K562 (cell line): Measurements from ENCODE around the gene CERS1. TPM values are rescaled to one million over a fixed set of nuclear protein-coding genes. Genes with fewer than 3 reads are reported as not detected.
A peak's percentile ranks its signal among the peaks of the same experiment; 100 is the strongest.

ENCODE experiments used
- MCM7 ChIP-seq, 2 experiments: fragments of 450-650 bp; IDR thresholded peaks; 2 replicates each; pipeline ENCODE4 v1.6.1; 2016 to 2018
- SAP30 ChIP-seq: fragments of 200-600 bp; sonication (generic); IDR thresholded peaks from 2 replicates; pipeline ENCODE4 v1.6.1; 2012; ENCODE audit warnings: borderline replicate concordance, low read depth, mild to moderate bottlenecking, moderate library complexity, low read length, control low read depth, inconsistent platforms; ENCODE audit not compliant: insufficient read depth, poor library complexity, severe bottlenecking
- TAL1 ChIP-seq: fragments of 450-650 bp; IDR thresholded peaks from 2 replicates; pipeline ENCODE4 v1.6.1; 2016; ENCODE audit warnings: mild to moderate bottlenecking
- ZNF408 ChIP-seq: fragments of 250-450 bp; sonication (Bioruptor Pico); IDR thresholded peaks from 2 replicates; pipeline ENCODE4 v1.4.0; 2020; ENCODE audit warnings: low read depth, mild to moderate bottlenecking, moderate library complexity
- polyA plus RNA-seq, 8 experiments: library from polyadenylated mRNA; depleted of rRNA in 4 of 8; stranded (reverse) in 5 of 8; unstranded in 3 of 8; fragments of >200 nt; fragmentation: Nextera tagmentation in 2 of 8; fragmentation: Illumina TruSeq in 1 of 8; extraction: Ambion mirVana in 2 of 8; extraction: Trizol in 1 of 8; gene quantifications; 2 replicates each; pipeline versions ENCODE4 v1.2.1 to v1.2.3, GENCODE V29; 2011 to 2014; ENCODE audit warnings: inconsistent platforms in 1 of 8, missing spikeins in 1 of 8
- total RNA-seq, 7 experiments: library from RNA; depleted of rRNA in 6 of 7; stranded (reverse); fragments of >200 nt in 6 of 7; fragmentation: Illumina TruSeq in 2 of 7; extraction: Trizol in 2 of 7; gene quantifications; 2 replicates each; pipeline versions ENCODE4 v1.2.1 to v1.2.3, GENCODE V29; 2011 to 2021; ENCODE audit warnings: low replicate concordance in 1 of 7
- TF ChIP-seq, protein P1 (sequence below): sonication (generic); formaldehyde crosslinking; IDR thresholded peaks from 2 replicates; pipeline ENCODE4 v1.8.0; 2023; ENCODE audit warnings: missing genetic modification reagents, mild to moderate bottlenecking, borderline replicate concordance
- TF ChIP-seq, protein P2 (sequence below): fragments of 250-450 bp; sonication (Bioruptor Pico); IDR thresholded peaks from 2 replicates; pipeline ENCODE4 v1.4.0; 2020; ENCODE audit warnings: mild to moderate bottlenecking, moderate library complexity, borderline replicate concordance
- TF ChIP-seq, protein P3 (sequence below): fragments of 200-800 bp; sonication (Bioruptor generic); IDR thresholded peaks from 2 replicates; pipeline ENCODE4 v1.6.1; 2017; ENCODE audit warnings: missing genetic modification characterization, missing compliant biosample characterization
- TF ChIP-seq, protein P4 (sequence below): fragments of 450-650 bp; IDR thresholded peaks from 2 replicates; pipeline ENCODE4 v1.6.1; 2016
- TF ChIP-seq, protein P5 (sequence below): fragments of 200-800 bp; sonication (Bioruptor generic); IDR thresholded peaks from 2 replicates; pipeline ENCODE4 v1.6.1; 2016; ENCODE audit warnings: missing genetic modification characterization, missing compliant biosample characterization

CERS1 gene
- total and polyA plus RNA-seq, 9 of the 15 experiments (the other 6 are each of a cell fraction or from before 2014, with no cell fraction given) = 0.33 to 1.5 (median 0.86) TPM; not detected in 2

DNA sequence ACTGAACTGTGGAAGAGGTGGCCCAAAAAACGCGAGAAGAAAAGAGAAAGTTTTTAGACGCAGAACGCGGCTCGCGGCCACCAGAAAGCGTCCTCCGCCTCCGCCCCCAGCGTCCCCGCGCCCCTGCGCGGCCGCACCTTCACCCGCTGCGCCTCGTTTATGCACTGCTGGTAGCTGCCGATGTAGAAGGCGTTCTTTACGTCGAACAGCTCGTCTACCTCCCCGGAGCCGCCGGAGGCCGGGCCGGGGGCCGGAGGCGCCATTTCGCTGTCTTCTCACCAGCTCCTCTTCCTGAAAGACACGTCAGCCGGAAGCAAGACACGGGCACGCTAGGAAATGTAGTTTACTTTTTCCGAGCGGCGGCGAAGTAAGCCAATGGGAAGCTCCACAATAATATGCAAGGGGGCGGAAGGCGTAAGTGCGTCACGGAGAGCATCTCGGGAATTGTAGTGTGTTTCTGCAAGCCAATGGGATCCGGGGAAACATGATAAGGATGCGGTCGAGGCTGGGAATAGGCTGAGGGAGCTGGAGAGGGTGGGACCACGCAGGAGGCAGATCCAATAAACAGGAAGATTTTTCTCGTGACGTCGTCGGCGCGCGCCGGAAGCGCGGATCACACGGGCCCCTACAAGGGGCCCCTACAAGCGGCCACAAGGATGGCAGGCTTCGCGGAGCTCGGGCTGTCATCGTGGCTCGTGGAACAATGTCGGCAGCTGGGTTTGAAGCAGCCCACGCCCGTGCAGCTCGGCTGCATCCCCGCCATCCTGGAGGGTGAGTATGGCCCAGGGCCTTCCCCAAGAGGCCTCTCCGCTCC is 23.3 kb upstream of the CERS1 start, which contains the start of the genes COPE and DDX49 (continued):
- TF ChIP-seq, protein P1, sequence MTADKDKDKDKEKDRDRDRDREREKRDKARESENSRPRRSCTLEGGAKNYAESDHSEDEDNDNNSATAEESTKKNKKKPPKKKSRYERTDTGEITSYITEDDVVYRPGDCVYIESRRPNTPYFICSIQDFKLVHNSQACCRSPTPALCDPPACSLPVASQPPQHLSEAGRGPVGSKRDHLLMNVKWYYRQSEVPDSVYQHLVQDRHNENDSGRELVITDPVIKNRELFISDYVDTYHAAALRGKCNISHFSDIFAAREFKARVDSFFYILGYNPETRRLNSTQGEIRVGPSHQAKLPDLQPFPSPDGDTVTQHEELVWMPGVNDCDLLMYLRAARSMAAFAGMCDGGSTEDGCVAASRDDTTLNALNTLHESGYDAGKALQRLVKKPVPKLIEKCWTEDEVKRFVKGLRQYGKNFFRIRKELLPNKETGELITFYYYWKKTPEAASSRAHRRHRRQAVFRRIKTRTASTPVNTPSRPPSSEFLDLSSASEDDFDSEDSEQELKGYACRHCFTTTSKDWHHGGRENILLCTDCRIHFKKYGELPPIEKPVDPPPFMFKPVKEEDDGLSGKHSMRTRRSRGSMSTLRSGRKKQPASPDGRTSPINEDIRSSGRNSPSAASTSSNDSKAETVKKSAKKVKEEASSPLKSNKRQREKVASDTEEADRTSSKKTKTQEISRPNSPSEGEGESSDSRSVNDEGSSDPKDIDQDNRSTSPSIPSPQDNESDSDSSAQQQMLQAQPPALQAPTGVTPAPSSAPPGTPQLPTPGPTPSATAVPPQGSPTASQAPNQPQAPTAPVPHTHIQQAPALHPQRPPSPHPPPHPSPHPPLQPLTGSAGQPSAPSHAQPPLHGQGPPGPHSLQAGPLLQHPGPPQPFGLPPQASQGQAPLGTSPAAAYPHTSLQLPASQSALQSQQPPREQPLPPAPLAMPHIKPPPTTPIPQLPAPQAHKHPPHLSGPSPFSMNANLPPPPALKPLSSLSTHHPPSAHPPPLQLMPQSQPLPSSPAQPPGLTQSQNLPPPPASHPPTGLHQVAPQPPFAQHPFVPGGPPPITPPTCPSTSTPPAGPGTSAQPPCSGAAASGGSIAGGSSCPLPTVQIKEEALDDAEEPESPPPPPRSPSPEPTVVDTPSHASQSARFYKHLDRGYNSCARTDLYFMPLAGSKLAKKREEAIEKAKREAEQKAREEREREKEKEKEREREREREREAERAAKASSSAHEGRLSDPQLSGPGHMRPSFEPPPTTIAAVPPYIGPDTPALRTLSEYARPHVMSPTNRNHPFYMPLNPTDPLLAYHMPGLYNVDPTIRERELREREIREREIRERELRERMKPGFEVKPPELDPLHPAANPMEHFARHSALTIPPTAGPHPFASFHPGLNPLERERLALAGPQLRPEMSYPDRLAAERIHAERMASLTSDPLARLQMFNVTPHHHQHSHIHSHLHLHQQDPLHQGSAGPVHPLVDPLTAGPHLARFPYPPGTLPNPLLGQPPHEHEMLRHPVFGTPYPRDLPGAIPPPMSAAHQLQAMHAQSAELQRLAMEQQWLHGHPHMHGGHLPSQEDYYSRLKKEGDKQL (CRISPR knock-in tag) = no peak
- TF ChIP-seq ZNF408 (CRISPR knock-in tag) (no peak), SAP30 (peak; percentile 99), MCM7 (IDR thresholded peaks at IDR 0.05) (no peak), TAL1 (no peak)
- TF ChIP-seq, protein P2, sequence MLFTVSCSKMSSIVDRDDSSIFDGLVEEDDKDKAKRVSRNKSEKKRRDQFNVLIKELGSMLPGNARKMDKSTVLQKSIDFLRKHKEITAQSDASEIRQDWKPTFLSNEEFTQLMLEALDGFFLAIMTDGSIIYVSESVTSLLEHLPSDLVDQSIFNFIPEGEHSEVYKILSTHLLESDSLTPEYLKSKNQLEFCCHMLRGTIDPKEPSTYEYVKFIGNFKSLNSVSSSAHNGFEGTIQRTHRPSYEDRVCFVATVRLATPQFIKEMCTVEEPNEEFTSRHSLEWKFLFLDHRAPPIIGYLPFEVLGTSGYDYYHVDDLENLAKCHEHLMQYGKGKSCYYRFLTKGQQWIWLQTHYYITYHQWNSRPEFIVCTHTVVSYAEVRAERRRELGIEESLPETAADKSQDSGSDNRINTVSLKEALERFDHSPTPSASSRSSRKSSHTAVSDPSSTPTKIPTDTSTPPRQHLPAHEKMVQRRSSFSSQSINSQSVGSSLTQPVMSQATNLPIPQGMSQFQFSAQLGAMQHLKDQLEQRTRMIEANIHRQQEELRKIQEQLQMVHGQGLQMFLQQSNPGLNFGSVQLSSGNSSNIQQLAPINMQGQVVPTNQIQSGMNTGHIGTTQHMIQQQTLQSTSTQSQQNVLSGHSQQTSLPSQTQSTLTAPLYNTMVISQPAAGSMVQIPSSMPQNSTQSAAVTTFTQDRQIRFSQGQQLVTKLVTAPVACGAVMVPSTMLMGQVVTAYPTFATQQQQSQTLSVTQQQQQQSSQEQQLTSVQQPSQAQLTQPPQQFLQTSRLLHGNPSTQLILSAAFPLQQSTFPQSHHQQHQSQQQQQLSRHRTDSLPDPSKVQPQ = no peak
- TF ChIP-seq, protein P3, sequence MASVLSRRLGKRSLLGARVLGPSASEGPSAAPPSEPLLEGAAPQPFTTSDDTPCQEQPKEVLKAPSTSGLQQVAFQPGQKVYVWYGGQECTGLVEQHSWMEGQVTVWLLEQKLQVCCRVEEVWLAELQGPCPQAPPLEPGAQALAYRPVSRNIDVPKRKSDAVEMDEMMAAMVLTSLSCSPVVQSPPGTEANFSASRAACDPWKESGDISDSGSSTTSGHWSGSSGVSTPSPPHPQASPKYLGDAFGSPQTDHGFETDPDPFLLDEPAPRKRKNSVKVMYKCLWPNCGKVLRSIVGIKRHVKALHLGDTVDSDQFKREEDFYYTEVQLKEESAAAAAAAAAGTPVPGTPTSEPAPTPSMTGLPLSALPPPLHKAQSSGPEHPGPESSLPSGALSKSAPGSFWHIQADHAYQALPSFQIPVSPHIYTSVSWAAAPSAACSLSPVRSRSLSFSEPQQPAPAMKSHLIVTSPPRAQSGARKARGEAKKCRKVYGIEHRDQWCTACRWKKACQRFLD (CRISPR knock-in tag) = peak; percentile 50; the same call in 1 of the 2 replicates
- TF ChIP-seq, protein P4, sequence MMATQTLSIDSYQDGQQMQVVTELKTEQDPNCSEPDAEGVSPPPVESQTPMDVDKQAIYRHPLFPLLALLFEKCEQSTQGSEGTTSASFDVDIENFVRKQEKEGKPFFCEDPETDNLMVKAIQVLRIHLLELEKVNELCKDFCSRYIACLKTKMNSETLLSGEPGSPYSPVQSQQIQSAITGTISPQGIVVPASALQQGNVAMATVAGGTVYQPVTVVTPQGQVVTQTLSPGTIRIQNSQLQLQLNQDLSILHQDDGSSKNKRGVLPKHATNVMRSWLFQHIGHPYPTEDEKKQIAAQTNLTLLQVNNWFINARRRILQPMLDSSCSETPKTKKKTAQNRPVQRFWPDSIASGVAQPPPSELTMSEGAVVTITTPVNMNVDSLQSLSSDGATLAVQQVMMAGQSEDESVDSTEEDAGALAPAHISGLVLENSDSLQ = peak; percentile 99
- TF ChIP-seq, protein P5, sequence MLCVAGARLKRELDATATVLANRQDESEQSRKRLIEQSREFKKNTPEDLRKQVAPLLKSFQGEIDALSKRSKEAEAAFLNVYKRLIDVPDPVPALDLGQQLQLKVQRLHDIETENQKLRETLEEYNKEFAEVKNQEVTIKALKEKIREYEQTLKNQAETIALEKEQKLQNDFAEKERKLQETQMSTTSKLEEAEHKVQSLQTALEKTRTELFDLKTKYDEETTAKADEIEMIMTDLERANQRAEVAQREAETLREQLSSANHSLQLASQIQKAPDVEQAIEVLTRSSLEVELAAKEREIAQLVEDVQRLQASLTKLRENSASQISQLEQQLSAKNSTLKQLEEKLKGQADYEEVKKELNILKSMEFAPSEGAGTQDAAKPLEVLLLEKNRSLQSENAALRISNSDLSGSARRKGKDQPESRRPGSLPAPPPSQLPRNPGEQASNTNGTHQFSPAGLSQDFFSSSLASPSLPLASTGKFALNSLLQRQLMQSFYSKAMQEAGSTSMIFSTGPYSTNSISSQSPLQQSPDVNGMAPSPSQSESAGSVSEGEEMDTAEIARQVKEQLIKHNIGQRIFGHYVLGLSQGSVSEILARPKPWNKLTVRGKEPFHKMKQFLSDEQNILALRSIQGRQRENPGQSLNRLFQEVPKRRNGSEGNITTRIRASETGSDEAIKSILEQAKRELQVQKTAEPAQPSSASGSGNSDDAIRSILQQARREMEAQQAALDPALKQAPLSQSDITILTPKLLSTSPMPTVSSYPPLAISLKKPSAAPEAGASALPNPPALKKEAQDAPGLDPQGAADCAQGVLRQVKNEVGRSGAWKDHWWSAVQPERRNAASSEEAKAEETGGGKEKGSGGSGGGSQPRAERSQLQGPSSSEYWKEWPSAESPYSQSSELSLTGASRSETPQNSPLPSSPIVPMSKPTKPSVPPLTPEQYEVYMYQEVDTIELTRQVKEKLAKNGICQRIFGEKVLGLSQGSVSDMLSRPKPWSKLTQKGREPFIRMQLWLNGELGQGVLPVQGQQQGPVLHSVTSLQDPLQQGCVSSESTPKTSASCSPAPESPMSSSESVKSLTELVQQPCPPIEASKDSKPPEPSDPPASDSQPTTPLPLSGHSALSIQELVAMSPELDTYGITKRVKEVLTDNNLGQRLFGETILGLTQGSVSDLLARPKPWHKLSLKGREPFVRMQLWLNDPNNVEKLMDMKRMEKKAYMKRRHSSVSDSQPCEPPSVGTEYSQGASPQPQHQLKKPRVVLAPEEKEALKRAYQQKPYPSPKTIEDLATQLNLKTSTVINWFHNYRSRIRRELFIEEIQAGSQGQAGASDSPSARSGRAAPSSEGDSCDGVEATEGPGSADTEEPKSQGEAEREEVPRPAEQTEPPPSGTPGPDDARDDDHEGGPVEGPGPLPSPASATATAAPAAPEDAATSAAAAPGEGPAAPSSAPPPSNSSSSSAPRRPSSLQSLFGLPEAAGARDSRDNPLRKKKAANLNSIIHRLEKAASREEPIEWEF (CRISPR knock-in tag) = no peak
